HCT116 (cell line): ENCODE data around the gene CCDC183.

Experiments
- CEBPB ChIP-seq: IDR thresholded peaks from 2 replicates; pipeline ENCODE4 v1.6.1; 2012; ENCODE audit warnings: low read depth
- CTCF ChIP-seq, 3 experiments: fragments of 200-600 bp in 1 of 3; sonication (generic) in 1 of 3; IDR thresholded peaks in 2 of 3; conservative IDR thresholded peaks in 1 of 3; 2 replicates each; pipeline ENCODE4 v1.5.1; 2012 to 2017; ENCODE audit warnings: low read depth in 2 of 3, low read length in 2 of 3, antibody characterized with exemption in 1 of 3, borderline replicate concordance in 1 of 3, control low read depth in 1 of 3, mild to moderate bottlenecking in 1 of 3, mixed read lengths in 1 of 3, mixed run types in 1 of 3, moderate library complexity in 1 of 3; ENCODE audit not compliant: insufficient read depth in 1 of 3
- EGR1 ChIP-seq: IDR thresholded peaks from 2 replicates; pipeline ENCODE4 v1.6.1; 2012; ENCODE audit warnings: low read depth
- EZH2 ChIP-seq: fragments of 200-600 bp; sonication (generic); IDR thresholded peaks from 2 replicates; pipeline ENCODE4 v1.6.1; 2017; ENCODE audit warnings: antibody characterized with exemption, mixed run types
- MAX ChIP-seq: IDR thresholded peaks from 2 replicates; pipeline ENCODE4 v1.6.1; 2012
- POLR2A ChIP-seq: IDR thresholded peaks from 2 replicates; pipeline ENCODE4 v1.7.0; 2011; ENCODE audit warnings: borderline replicate concordance; ENCODE audit not compliant: insufficient read depth, insufficient read length; ENCODE audit errors: extremely low read depth
- POLR2AphosphoS5 ChIP-seq: IDR thresholded peaks from 2 replicates; pipeline ENCODE4 v1.6.1; 2011; ENCODE audit warnings: mild to moderate bottlenecking, low read depth, low read length, moderate library complexity
- RAD21 ChIP-seq: IDR thresholded peaks from 2 replicates; pipeline ENCODE4 v1.6.1; 2012; ENCODE audit warnings: low read depth, mild to moderate bottlenecking
- REST ChIP-seq: IDR thresholded peaks from 2 replicates; pipeline ENCODE4 v1.6.1; 2012; ENCODE audit warnings: low read depth
- SP1 ChIP-seq: IDR thresholded peaks from 2 replicates; pipeline ENCODE4 v1.6.1; 2012; ENCODE audit warnings: low read depth
- YY1 ChIP-seq: IDR thresholded peaks from 2 replicates; pipeline ENCODE4 v1.6.1; 2011; ENCODE audit warnings: low read length, low read depth, moderate library complexity, mild to moderate bottlenecking; ENCODE audit not compliant: insufficient replicate concordance; ENCODE audit errors: extremely low read depth
- ZFX ChIP-seq: fragments of 450-650 bp; IDR thresholded peaks from 2 replicates; pipeline ENCODE4 v1.6.1; 2017
- ZNF274 ChIP-seq: fragments of 200-500 bp; sonication (Bioruptor generic); IDR thresholded peaks from 2 replicates; pipeline ENCODE4 v1.6.1; 2014; ENCODE audit warnings: mild to moderate bottlenecking, low read depth, low read length, inconsistent platforms

- TF ChIP-seq CTCF (IDR thresholded peaks at IDR 0.05 in 2 of 3, conservative IDR thresholded peaks at IDR 0.05 in 1 of 3; ENCODE audit: borderline replicate concordance in 1 of 3, insufficient read depth in 1 of 3, low read depth in 2 of 3, low read length in 2 of 3), result no peak
- no peak for TF ChIP-seq SP1
- no peak for TF ChIP-seq YY1
- no peak for TF ChIP-seq POLR2A
- TF ChIP-seq CEBPB, result no peak
- no peak for TF ChIP-seq ZNF274
- no peak for TF ChIP-seq EZH2
- TF ChIP-seq EGR1, result no peak
- TF ChIP-seq ZFX, result no peak
- TF ChIP-seq MAX, result no peak
- no peak for TF ChIP-seq RAD21
- TF ChIP-seq POLR2AphosphoS5, result no peak
- TF ChIP-seq REST, result no peak
These were observed 27.3 kb downstream of the CCDC183 start for GRCh38 chr9:136823136-136824046.
